H1 (cell line): ENCODE results near the gene ZNF764. TPM values are rescaled to one million over a fixed set of nuclear protein-coding genes. Genes with fewer than 3 reads are reported as not detected.

Experiments used
- CTCF ChIA-PET: fragments of 300-600 bp; sonication (Branson Sonifier 250); formaldehyde crosslinking; loops from one replicate; lab custom pipeline; 2021; ENCODE audit not compliant: partially characterized antibody; lab: Charles Lee
- POLR2A ChIA-PET: fragments of 300-600 bp; sonication (Branson Sonifier 250); formaldehyde crosslinking; loops from one replicate; lab custom pipeline; 2021; ENCODE audit warnings: inconsistent platforms; ENCODE audit not compliant: partially characterized antibody; lab: Charles Lee
- DNase-seq, 2 experiments: peaks; one replicate each; pipeline versions ENCODE4 v3.0.0 to v3.0.0-alpha.2; 2010 to 2022; ENCODE audit warnings: low spot score in 2 of 2, low read depth in 1 of 2, mixed read lengths in 1 of 2
- FAIRE-seq: peaks from 2 replicates; lab custom pipeline; 2011; peaks lifted over from hg19 to GRCh38; lab: Jason Lieb, UNC
- H2AFZ ChIP-seq: 2 replicates; pipeline ENCODE4 v1.8.1; 2012; ENCODE audit warnings: low read length, inconsistent platforms
- H2AK5ac ChIP-seq: 2 replicates; pipeline ENCODE4 v1.6.1; 2013; ENCODE audit warnings: low read depth, low read length
- H2BK120ac ChIP-seq: replicated peaks from 2 replicates; pipeline ENCODE3; 2013; ENCODE audit warnings: low read depth, low read length, inconsistent platforms
- H2BK12ac ChIP-seq: 2 replicates; pipeline ENCODE4 v1.6.1; 2013; ENCODE audit warnings: low read depth, low read length
- H2BK15ac ChIP-seq: 2 replicates; pipeline ENCODE4 v1.6.1; 2013; ENCODE audit warnings: low read length
- H2BK20ac ChIP-seq: 2 replicates; pipeline ENCODE4 v1.6.1; 2013; ENCODE audit warnings: low read length
- H2BK5ac ChIP-seq: 2 replicates; pipeline ENCODE4 v1.6.1; 2013; ENCODE audit warnings: low read depth, low read length
- H3K14ac ChIP-seq: 2 replicates; pipeline ENCODE4 v1.6.1; 2013; ENCODE audit warnings: inconsistent platforms; ENCODE audit not compliant: insufficient read length
- H3K18ac ChIP-seq: 2 replicates; pipeline ENCODE4 v1.6.1; 2013; ENCODE audit warnings: low read length; ENCODE audit errors: extremely low read depth
- H3K23ac ChIP-seq: 2 replicates; pipeline ENCODE4 v1.6.1; 2013; ENCODE audit warnings: inconsistent platforms; ENCODE audit not compliant: insufficient read length
- H3K23me2 ChIP-seq: 2 replicates; pipeline ENCODE4 v1.6.1; 2013; ENCODE audit warnings: low read depth, low read length
- H3K27ac ChIP-seq: 2 replicates; pipeline ENCODE4 v1.6.1; 2011; ENCODE audit warnings: low read depth, low read length, inconsistent platforms
- H3K27me3 ChIP-seq, 4 experiments: replicated peaks in 1 of 4; 1 replicate in 1 of 4; 2 replicates in 3 of 4; pipeline versions ENCODE4 v1.6.1 to v1.8.1; 2011 to 2013; ENCODE audit warnings: low read length in 3 of 4, mild to moderate bottlenecking in 3 of 4, inconsistent platforms in 2 of 4, mixed read lengths in 2 of 4, moderate library complexity in 1 of 4; ENCODE audit not compliant: control insufficient read depth in 3 of 4, insufficient read depth in 3 of 4; ENCODE audit errors: extremely low read depth in 1 of 4
- H3K36me3 ChIP-seq, 4 experiments: 2 replicates each; pipeline versions ENCODE4 v1.6.1 to v1.8.1; 2011 to 2013; ENCODE audit warnings: mild to moderate bottlenecking in 4 of 4, low read length in 3 of 4, moderate library complexity in 2 of 4, control low read depth in 1 of 4, inconsistent platforms in 1 of 4; ENCODE audit not compliant: insufficient read depth in 4 of 4, control insufficient read depth in 2 of 4
- H3K4ac ChIP-seq: replicated peaks from 2 replicates; pipeline ENCODE3; 2013; ENCODE audit warnings: low read length, low read depth, mixed read lengths, inconsistent platforms; ENCODE audit not compliant: insufficient read length
- H3K4me1 ChIP-seq, 4 experiments: replicated peaks in 1 of 4; 1 replicate in 1 of 4; 2 replicates in 3 of 4; pipeline versions ENCODE4 v1.6.1 to v1.8.1; 2011 to 2013; ENCODE audit warnings: low read length in 3 of 4, inconsistent platforms in 2 of 4, mixed read lengths in 1 of 4; ENCODE audit not compliant: insufficient read depth in 4 of 4, control insufficient read depth in 3 of 4
- H3K4me2 ChIP-seq, 2 experiments: 2 replicates each; pipeline versions ENCODE4 v1.6.1 to v1.8.1; 2011 to 2013; ENCODE audit warnings: low read depth in 2 of 2, low read length in 2 of 2, control low read depth in 1 of 2, inconsistent platforms in 1 of 2, mild to moderate bottlenecking in 1 of 2; ENCODE audit not compliant: insufficient read depth in 1 of 2
- H3K4me3 ChIP-seq, 4 experiments: fragments of 200-600, 300-600 bp in 1 of 4; sonication (generic), shearing (Covaris generic), sonication (Bioruptor Twin) in 1 of 4; 2 replicates each; pipeline versions ENCODE4 v1.5.1 to v1.8.1; 2011 to 2016; ENCODE audit warnings: low read length in 4 of 4, low read depth in 3 of 4, control low read depth in 2 of 4, inconsistent platforms in 2 of 4, mild to moderate bottlenecking in 2 of 4, mixed read lengths in 1 of 4, moderate library complexity in 1 of 4; ENCODE audit not compliant: insufficient read depth in 2 of 4; ENCODE audit errors: extremely low read depth in 1 of 4
- H3K56ac ChIP-seq: replicated peaks from 2 replicates; pipeline ENCODE3; 2013; ENCODE audit warnings: low read depth, mild to moderate bottlenecking, mixed read lengths, low read length, inconsistent platforms; ENCODE audit not compliant: insufficient read length
- H3K79me1 ChIP-seq: 2 replicates; pipeline ENCODE4 v1.6.1; 2013; ENCODE audit warnings: low read depth, low read length, control low read depth
- H3K79me2 ChIP-seq, 2 experiments: 2 replicates each; pipeline versions ENCODE4 v1.6.1 to v1.8.1; 2012 to 2013; ENCODE audit warnings: low read length in 2 of 2, mild to moderate bottlenecking in 2 of 2, inconsistent platforms in 1 of 2; ENCODE audit not compliant: insufficient read depth in 2 of 2, control insufficient read depth in 1 of 2
- H3K9ac ChIP-seq, 4 experiments: replicated peaks in 1 of 4; 1 replicate in 1 of 4; 2 replicates in 3 of 4; pipeline versions ENCODE4 v1.6.1 to v1.8.1; 2011 to 2013; ENCODE audit warnings: low read depth in 3 of 4, low read length in 3 of 4, control low read depth in 2 of 4, mild to moderate bottlenecking in 2 of 4, moderate library complexity in 2 of 4, inconsistent platforms in 1 of 4; ENCODE audit errors: extremely low read depth in 1 of 4
- H3K9me3 ChIP-seq, 2 experiments: 2 replicates each; pipeline versions ENCODE4 v1.6.1 to v1.8.1; 2012 to 2013; ENCODE audit warnings: mild to moderate bottlenecking in 2 of 2, moderate library complexity in 2 of 2, control low read depth in 1 of 2, inconsistent platforms in 1 of 2, low read depth in 1 of 2, low read length in 1 of 2, mixed read lengths in 1 of 2; ENCODE audit not compliant: insufficient read depth in 2 of 2
- H4K20me1 ChIP-seq, 2 experiments: replicated peaks in 1 of 2; 2 replicates each; pipeline versions ENCODE3 to v1.8.1; 2011 to 2013; ENCODE audit warnings: inconsistent platforms in 2 of 2, low read length in 2 of 2, mild to moderate bottlenecking in 1 of 2; ENCODE audit not compliant: insufficient read depth in 2 of 2, control insufficient read depth in 1 of 2
- H4K5ac ChIP-seq: 2 replicates; pipeline ENCODE4 v1.6.1; 2013; ENCODE audit warnings: low read length, low read depth, mixed read lengths, inconsistent platforms; ENCODE audit not compliant: insufficient read length
- H4K8ac ChIP-seq: 2 replicates; pipeline ENCODE4 v1.8.0; 2013; ENCODE audit warnings: mild to moderate bottlenecking, moderate library complexity, low read length, inconsistent platforms; ENCODE audit not compliant: insufficient read depth; ENCODE audit errors: extremely low read depth
- H4K91ac ChIP-seq: replicated peaks from 2 replicates; pipeline ENCODE3; 2013; ENCODE audit warnings: low read length, mixed read lengths, inconsistent platforms; ENCODE audit not compliant: insufficient read length
- CTCF ChIP-seq, 3 experiments: IDR thresholded peaks; 1 replicate in 2 of 3; 2 replicates in 1 of 3; pipeline versions ENCODE4 v1.5.1 to v1.6.1; 2011; ENCODE audit warnings: low read length in 3 of 3, mild to moderate bottlenecking in 3 of 3, inconsistent platforms in 2 of 3, low read depth in 1 of 3, moderate library complexity in 1 of 3; ENCODE audit not compliant: insufficient read depth in 1 of 3; ENCODE audit errors: control extremely low read depth in 1 of 3
- KDM4A ChIP-seq: IDR thresholded peaks from one replicate; pipeline ENCODE4 v1.7.1; 2012; ENCODE audit warnings: low read depth, mild to moderate bottlenecking, moderate library complexity, low read length, inconsistent platforms; ENCODE audit not compliant: severe bottlenecking
- NRF1 ChIP-seq: IDR thresholded peaks from 2 replicates; pipeline ENCODE4 v1.6.1; 2011; ENCODE audit warnings: mild to moderate bottlenecking, low read depth, low read length, improper control_type of control experiment
- SAP30 ChIP-seq: fragments of 300-600 bp; sonication (generic); IDR thresholded peaks from 2 replicates; pipeline ENCODE4 v1.7.1; 2012; ENCODE audit warnings: low read length, moderate library complexity, mild to moderate bottlenecking, inconsistent platforms; ENCODE audit not compliant: insufficient read depth, insufficient replicate concordance
- SIX5 ChIP-seq: IDR thresholded peaks from 2 replicates; pipeline ENCODE4 v1.6.1; 2011; ENCODE audit warnings: mild to moderate bottlenecking, low read depth, low read length
- SP1 ChIP-seq: IDR thresholded peaks from 2 replicates; pipeline ENCODE4 v1.6.1; 2011; ENCODE audit warnings: low read depth, low read length
- SP4 ChIP-seq: IDR thresholded peaks from 2 replicates; pipeline ENCODE4 v1.6.1; 2012; ENCODE audit warnings: low read length, inconsistent platforms
- SUZ12 ChIP-seq: fragments of 200-600 bp; sonication (generic); IDR thresholded peaks from 2 replicates; pipeline ENCODE4 v1.6.1; 2012; ENCODE audit warnings: mild to moderate bottlenecking, inconsistent platforms, low read length, moderate library complexity, mixed read lengths
- TAF1 ChIP-seq: IDR thresholded peaks from 2 replicates; pipeline ENCODE4 v1.6.1; 2011; ENCODE audit warnings: mild to moderate bottlenecking, low read depth, low read length
- WGBS, 2 experiments: shearing (Covaris generic) in 1 of 2; methylation state at CpG; one replicate each; pipeline versions ENCODE4 v1.1.6 to v1.1.7; 2013 to 2015; ENCODE audit warnings: low lambda C conversion rate in 2 of 2, mixed read lengths in 2 of 2, inconsistent platforms in 1 of 2, low coverage in 1 of 2, missing lambda C conversion rate in 1 of 2; ENCODE audit not compliant: insufficient replicate concordance in 2 of 2, insufficient coverage in 1 of 2, insufficient read length in 1 of 2; ENCODE audit errors: extremely low coverage in 1 of 2, missing lambda C conversion rate in 1 of 2; 5-methylcytosine and 5-hydroxymethylcytosine counted together
- polyA plus RNA-seq, 7 experiments: library from polyadenylated mRNA; depleted of rRNA in 3 of 7; stranded (reverse) in 5 of 7; unstranded in 2 of 7; fragments of >200 nt in 5 of 7; fragments of 200-250 nt in 2 of 7; gene quantifications; 1 replicate in 5 of 7; 2 replicates in 1 of 7; 4 replicates in 1 of 7; pipeline versions ENCODE4 v1.2.1 to v1.2.3, GENCODE V29; 2011 to 2013; ENCODE audit warnings: missing spikeins in 2 of 7, mixed read lengths in 2 of 7
- total RNA-seq: library from RNA; stranded (reverse); fragmentation: NEBNext Ultra II Directional; extraction: Animal tissue kit (Norgen Biotek cat#: 25700); gene quantifications from 2 replicates; pipeline ENCODE4 v1.2.1, GENCODE V29; 2021

ZNF764 gene
- total and polyA plus RNA-seq, 2 of the 8 experiments (the other 6 are each of a cell fraction or from before 2014, with no cell fraction given) = 5.7 to 7.7 TPM

- CTCF ChIA-PET = interaction anchor here (0.6 to 7.6 kb wide), 7 partner anchors 9 to 151 kb away, joined by 3 to 42 read pairs (median 9); no protein-coding TSS in a partner anchor
- TF ChIP-seq SP4 = no peak
- no peak for TF ChIP-seq SUZ12
- no peak for TF ChIP-seq CTCF (IDR thresholded peaks at IDR 0.05; ENCODE audit: control extremely low read depth in 1 of 3, insufficient read depth in 1 of 3, low read depth in 1 of 3, low read length in 3 of 3)
- no peak for TF ChIP-seq SAP30
- no peak for TF ChIP-seq NRF1
- no peak for TF ChIP-seq KDM4A
- no peak for TF ChIP-seq SIX5
- no peak for TF ChIP-seq TAF1
- TF ChIP-seq SP1 = no peak
Measured at GRCh38 chr16:30600215-30600614, 42.0 kb upstream of the ZNF764 start.

More at GRCh38 chr16:30600215-30600614, 42.0 kb upstream of the ZNF764 start:
- Histone ChIP-seq H2BK5ac (no peak overlapping the region), H3K79me1 (no peaks in the 10 kb centered on the region; the same call in 1 of the 2 replicates), H2BK15ac (no peak overlapping the region), H4K5ac (no peak overlapping the region), H2BK12ac (no peak overlapping the region), H3K56ac (no peak overlapping the region), H3K23me2 (no peaks in the 10 kb centered on the region), H3K4ac (no peak overlapping the region), H2BK20ac (no peak overlapping the region), H4K8ac (no peak overlapping the region), H3K27me3 (no peaks in the 10 kb centered on the region), H3K23ac (no peak overlapping the region), H3K18ac (no peak overlapping the region), H3K79me2 (no peaks in the 10 kb centered on the region), H3K4me3 (no peak overlapping the region), H3K36me3 (peaks cover 2 to 22% (median 19%) of the 10 kb centered on the region in 4 experiments; a peak in 7 of 8 replicates), H3K4me2 (no peak overlapping the region), H3K9me3 (no peaks in the 10 kb centered on the region), H3K27ac (no peak overlapping the region), H2BK120ac (no peak overlapping the region), H4K91ac (no peak overlapping the region), H3K4me1 (no peaks in the 10 kb centered on the region), H3K14ac (no peak overlapping the region), H2AFZ (no peak overlapping the region), H4K20me1 (peaks cover 0 to 2% of the 10 kb centered on the region in 2 experiments), H2AK5ac (no peak overlapping the region), H3K9ac (no peak overlapping the region)
- DNase-seq (no peak), FAIRE-seq (no peak)
- POLR2A ChIA-PET = interaction anchor here (1.2 to 6.7 kb wide), 7 partner anchors 9 to 193 kb away, joined by 3 to 85 read pairs (median 4); partner anchors contain the start of genes ZNF688, ZNF689, ZNF747 and ZNF771
- WGBS, 2 experiments = 90% methylated on average over 3 of the region's 3 CpGs; no CpG with 5 or more reads in 1 of the 2 experiments
